HG03354 (cell line): ENCODE measurements around the gene SNX22.

ENCODE experiments used
- ATAC-seq: cut with Tn5 transposase; IDR thresholded peaks from one replicate; pipeline ENCODE4 v1.9.1; 2021; ENCODE audit warnings: mild to moderate bottlenecking; ENCODE audit not compliant: unreplicated experiment, poor library complexity, severe bottlenecking

Gene SNX22

DNA sequence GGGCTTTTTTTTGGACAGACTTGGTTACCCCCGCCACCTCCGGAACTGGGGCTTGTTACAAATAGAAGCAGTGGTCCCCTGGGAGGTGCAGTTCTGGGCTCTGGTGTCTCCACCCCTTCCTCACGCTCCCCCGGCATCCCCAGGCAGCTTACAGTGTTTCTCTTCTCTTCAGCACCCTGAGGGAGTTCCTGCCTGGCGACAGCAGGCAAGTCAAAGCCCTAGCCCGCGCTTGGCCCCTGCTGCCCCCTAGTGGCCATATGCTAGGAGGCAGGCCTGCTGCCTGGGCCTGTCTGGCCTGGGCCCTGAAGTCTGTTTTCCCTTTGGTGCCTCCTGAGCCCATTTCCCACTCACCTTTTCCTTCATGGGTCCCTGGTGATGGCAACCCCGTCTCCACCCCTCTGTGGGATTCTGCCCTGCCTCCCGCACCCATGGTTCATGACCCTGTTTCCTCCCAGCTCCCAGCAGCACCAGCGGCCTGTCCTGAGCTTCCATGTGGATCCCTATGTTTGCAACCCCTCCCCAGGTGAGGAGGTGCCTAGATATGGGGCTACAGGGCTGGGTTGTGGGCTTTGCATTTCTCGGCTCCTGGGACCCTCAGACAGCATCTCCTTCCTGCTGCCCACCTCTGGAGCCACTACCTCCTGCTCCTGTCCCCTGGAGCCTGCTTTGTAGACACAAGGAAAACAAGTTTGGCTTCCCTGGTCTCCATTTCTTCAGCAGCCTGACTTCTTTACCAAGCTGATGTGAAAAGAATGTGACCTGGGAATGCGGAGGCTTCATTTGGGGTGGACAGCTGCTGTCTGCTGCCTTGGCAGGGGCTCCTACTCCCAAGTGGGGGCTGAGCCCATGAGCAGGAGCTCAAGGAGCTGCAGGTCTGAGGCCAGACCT lies 2.2 kb downstream of the SNX22 start:
- peak; percentile 60 for ATAC-seq

- ATAC-seq, result no peak
These were observed 4.5 kb downstream of the SNX22 start for GRCh38 chr15:64155802-64156651.

GRCh38 chr15:64156652-64157331 lies 5.3 kb downstream of the SNX22 start:
- ATAC-seq, result no peak

DNA sequence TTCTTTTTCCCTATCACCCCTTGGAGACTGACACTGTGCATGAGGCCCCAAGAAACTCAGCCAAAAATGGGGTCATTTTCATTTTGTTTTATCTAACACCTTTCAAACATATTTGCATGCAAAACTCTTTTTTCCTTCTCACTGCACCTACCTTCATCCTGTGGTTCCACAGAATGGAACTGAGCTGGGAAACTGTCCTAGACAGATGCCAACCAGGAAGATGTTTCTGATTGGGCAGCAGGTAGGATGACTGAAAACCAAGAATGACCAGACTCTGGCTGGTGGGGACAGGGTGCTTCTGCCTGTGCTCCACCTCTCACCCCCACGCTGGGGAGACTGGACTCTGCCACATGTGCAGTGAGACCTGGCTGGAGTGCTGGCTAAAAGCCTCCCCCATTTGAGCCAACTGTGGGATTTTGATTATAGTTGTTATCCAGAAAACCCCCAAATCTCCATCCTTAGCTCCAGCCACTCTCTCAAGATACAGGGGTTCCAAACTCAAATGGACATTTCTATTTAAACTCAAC lies 6.1 kb downstream of the SNX22 start:
- ATAC-seq, result no peak

GRCh38 chr15:64158363-64159134 lies 7.0 kb downstream of the SNX22 start:
- no peak for ATAC-seq

GRCh38 chr15:64161688-64162477 lies 10.4 kb downstream of the SNX22 start:
- ATAC-seq, result no peak

DNA sequence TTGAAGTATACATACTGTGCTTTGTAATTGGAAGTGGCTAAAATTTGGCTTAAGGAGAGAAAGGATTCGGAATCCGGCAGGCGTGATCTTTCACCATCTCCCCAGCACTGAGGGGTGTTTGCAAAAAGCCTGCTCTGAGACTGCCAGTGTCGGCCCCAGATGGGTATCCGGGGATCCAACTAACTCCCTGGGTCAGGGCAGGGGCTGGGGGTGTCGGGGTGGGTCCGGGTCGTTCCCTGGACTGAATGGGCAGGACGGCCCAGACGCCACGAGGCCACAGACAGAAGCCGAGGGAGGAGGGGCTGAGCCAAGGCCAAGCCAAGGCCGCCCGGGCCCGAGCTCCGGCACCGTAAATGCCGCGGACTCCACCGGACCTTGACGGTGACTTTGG lies 10.9 kb downstream of the SNX22 start:
- peak; percentile 29 for ATAC-seq

- ATAC-seq, result peak; percentile 93
These were observed 11.5 kb downstream of the SNX22 start, which contains the start of gene PPIB for GRCh38 chr15:64162869-64163658. PPIB (minus strand) TSS chr15:64163022; CDS start chr15:64162986, 36 bp downstream.

DNA sequence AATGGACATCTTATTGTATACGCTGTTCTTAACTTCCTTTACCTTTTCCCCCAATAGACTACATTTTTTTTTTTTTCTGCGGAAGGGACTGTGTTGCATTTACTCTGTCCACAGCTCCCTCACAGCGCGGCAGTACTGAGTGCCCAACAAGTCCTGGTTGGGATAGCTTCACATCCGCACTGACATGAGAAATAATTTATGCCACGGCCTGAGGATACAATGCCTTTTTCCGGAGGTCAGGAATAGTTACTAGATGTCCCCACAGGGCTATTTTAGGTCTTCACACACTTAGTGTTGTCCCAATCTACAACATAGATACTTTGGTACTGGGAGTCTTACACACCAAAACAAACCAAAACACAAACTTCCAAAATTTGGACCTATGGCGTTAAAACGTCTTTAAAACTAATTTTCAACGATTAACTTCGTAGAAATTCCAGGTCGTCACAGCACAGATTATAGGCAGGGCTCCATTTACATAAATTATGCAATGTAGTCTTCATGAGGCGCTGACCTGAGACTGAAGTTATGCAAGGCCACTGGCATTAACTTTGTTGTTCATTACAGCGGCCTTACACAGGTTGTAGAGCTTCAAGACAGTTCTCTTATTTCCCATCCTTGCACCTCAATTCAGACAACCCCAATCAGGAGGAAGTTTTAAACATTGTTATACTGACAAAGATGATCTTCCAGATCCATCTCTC lies 12.3 kb downstream of the SNX22 start:
- ATAC-seq, result peak; percentile 18

DNA sequence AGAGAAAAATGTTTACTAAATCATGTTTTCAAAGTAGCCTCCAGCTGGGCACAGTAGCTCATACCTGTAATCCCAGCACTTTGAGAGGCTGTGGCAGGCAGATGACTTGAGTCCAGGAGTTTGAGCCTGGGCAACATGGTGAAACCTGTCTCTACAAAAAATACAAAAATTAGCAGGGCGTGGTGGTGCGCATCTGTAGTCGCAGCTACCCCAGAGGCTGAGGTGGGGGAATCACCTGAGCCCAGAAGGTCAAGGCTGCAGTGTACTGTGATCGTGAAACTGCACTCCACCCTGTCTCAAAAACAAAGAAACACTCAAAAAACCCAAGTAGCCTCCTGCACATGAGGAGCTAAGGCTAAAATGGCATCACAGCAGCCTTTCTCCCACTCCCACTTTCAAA lies 12.9 kb downstream of the SNX22 start:
- no peak for ATAC-seq

GRCh38 chr15:64166102-64166890 lies 14.8 kb downstream of the SNX22 start:
- no peak for ATAC-seq

GRCh38 chr15:64180235-64180824 lies 28.8 kb downstream of the SNX22 start:
- peak; percentile 50 for ATAC-seq

- ATAC-seq, result no peak
These were observed 31.4 kb downstream of the SNX22 start for GRCh38 chr15:64182859-64183370.

DNA sequence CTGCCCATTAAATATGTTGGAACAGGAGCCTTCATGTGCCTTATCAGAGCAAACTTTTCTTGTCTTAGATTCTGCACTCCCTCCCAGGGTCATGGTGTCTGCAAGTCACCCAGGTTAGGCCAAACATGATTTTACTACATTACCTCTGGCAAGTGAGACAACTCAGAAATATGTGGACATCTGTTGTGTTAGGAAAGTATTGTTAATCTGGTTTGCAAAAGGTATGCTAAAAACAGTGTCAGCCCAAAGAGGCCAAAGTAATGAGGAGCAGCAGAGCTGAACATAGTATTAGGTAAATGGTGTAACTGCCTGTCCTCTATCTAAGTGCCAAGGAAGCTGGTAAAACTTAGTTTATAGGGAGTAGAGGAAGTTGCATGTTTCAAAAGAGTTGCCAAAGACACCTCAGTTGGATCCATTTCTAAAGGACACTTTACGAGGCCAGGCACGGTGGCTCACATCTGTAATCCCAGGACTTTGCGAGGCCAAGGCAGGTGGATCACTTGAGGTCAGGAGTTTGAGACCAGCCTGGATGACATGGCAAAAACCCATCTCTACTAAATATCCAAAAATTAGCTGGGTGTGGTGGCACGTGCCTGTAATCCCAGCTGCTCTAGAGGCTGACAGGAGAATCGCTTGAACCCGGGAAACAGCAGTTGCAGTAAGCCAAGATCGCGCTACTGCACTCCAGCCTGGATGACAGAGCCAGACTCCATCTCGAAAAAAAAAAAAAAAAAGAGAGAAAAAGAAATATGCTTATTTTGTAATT lies 33.8 kb downstream of the SNX22 start:
- no peak for ATAC-seq
